RWPE2 (cell line): ENCODE measurements around the gene ZFR.
"Not testable (repeated sequence)": the region's sequence is repeated elsewhere in the genome, so short reads cannot be mapped to it uniquely, and the experiment has no call there.

ENCODE experiments used
- ATAC-seq: fragments of 200-7000 bp; cut with Tn5 transposase; 3 replicates; pipeline ENCODE4 v1.9.1; 2021; ENCODE audit warnings: low read depth
- DNase-seq: peaks from one replicate; pipeline ENCODE4 v3.0.0-alpha.2; 2020; ENCODE audit warnings: low spot score
- H3K27ac ChIP-seq: fragments of 450-650 bp; 2 replicates; pipeline ENCODE4 v1.5.1; 2017; ENCODE audit warnings: mild to moderate bottlenecking; ENCODE audit not compliant: poor library complexity, severe bottlenecking
- H3K27me3 ChIP-seq: fragments of 250-450 bp; sonication (Bioruptor Pico); 2 replicates; pipeline ENCODE4 v1.5.1; 2021; ENCODE audit warnings: mild to moderate bottlenecking, moderate library complexity; ENCODE audit not compliant: insufficient read depth, poor library complexity, severe bottlenecking
- H3K36me3 ChIP-seq: fragments of 250-450 bp; sonication (Bioruptor Pico); 2 replicates; pipeline ENCODE4 v1.5.1; 2020; ENCODE audit warnings: low read depth, mild to moderate bottlenecking, moderate library complexity
- H3K4me1 ChIP-seq: fragments of 250-450 bp; sonication (Bioruptor Pico); 2 replicates; pipeline ENCODE4 v1.5.1; 2021; ENCODE audit warnings: mild to moderate bottlenecking, moderate library complexity; ENCODE audit not compliant: insufficient read depth, poor library complexity, severe bottlenecking
- H3K4me3 ChIP-seq: fragments of 250-450 bp; sonication (Bioruptor Pico); 2 replicates; pipeline ENCODE4 v1.5.1; 2021; ENCODE audit warnings: mild to moderate bottlenecking, moderate library complexity; ENCODE audit not compliant: severe bottlenecking
- H3K9me3 ChIP-seq: fragments of 250-450 bp; sonication (Bioruptor Pico); 2 replicates; pipeline ENCODE4 v1.5.1; 2021; ENCODE audit warnings: mild to moderate bottlenecking, moderate library complexity; ENCODE audit not compliant: severe bottlenecking
- CTCF ChIP-seq: fragments of 450-650 bp; IDR thresholded peaks from one replicate; pipeline ENCODE4 v1.5.1; 2017; ENCODE audit warnings: mild to moderate bottlenecking, moderate library complexity; ENCODE audit not compliant: poor library complexity, severe bottlenecking

Gene ZFR

GRCh38 chr5:32369542-32370155 lies 74.9 kb downstream of the ZFR start:
- no peak overlapping the region for H3K4me3 ChIP-seq
- H3K9me3 ChIP-seq = no peaks in the 10 kb centered on the region
- DNase-seq (no peak), ATAC-seq (no peak)
- no peak overlapping the region for H3K27ac ChIP-seq
- peaks cover 92% of the 10 kb centered on the region for H3K36me3 ChIP-seq
- no peaks in the 10 kb centered on the region for H3K27me3 ChIP-seq
- TF ChIP-seq CTCF = no peak
- H3K4me1 ChIP-seq = no peaks in the 10 kb centered on the region

GRCh38 chr5:32369032-32369431 lies 75.5 kb downstream of the ZFR start:
- no peak for TF ChIP-seq CTCF
- no peak for ATAC-seq
- H3K27me3 ChIP-seq = no peaks in the 10 kb centered on the region
- H3K4me1 ChIP-seq = no peaks in the 10 kb centered on the region
- no peak overlapping the region for H3K27ac ChIP-seq
- no peaks in the 10 kb centered on the region for H3K9me3 ChIP-seq
- peaks cover 92% of the 10 kb centered on the region for H3K36me3 ChIP-seq
- no peak overlapping the region for H3K4me3 ChIP-seq
- no peak for DNase-seq

- not testable (repeated sequence) for H3K27me3 ChIP-seq, H3K4me3 ChIP-seq, DNase-seq, H3K27ac ChIP-seq, ATAC-seq, H3K9me3 ChIP-seq, H3K4me1 ChIP-seq
- H3K36me3 ChIP-seq = peaks cover 92% of the 10 kb centered on the region
Measured at GRCh38 chr5:32367271-32367670, 77.3 kb downstream of the ZFR start.

DNA sequence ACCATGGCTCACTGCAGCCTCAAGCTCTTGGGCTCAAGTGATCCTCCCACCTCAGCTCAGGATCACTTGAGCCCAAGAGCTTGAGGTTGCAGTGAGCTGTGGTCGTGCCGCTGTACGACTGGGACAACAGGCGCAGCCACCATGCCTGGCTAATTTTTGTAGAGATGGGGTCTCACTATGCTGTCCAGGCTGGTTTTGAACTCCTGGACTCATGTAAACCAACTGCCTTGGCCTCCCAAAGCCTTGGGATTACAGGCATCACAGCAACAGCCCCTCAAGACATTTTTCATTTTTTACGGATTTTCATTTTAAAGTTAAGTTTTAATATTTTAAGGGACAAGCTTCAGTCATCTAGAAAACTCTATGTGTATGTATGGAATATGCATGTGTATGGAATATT lies 78.9 kb downstream of the ZFR start:
- Histone ChIP-seq H3K4me1 (no peaks in the 10 kb centered on the region), H3K4me3 (no peak overlapping the region), H3K9me3 (no peaks in the 10 kb centered on the region), H3K36me3 (peaks cover 91% of the 10 kb centered on the region), H3K27me3 (no peaks in the 10 kb centered on the region), H3K27ac (no peak overlapping the region)
- no peak for ATAC-seq
- no peak for DNase-seq
- no peak for TF ChIP-seq CTCF

- no peaks in the 10 kb centered on the region for H3K4me1 ChIP-seq
- ATAC-seq = no peak
- no peaks in the 10 kb centered on the region for H3K27me3 ChIP-seq
- H3K9me3 ChIP-seq = no peaks in the 10 kb centered on the region
- DNase-seq = no peak
- H3K27ac ChIP-seq = no peak overlapping the region
- H3K4me3 ChIP-seq = no peak overlapping the region
- no peak for TF ChIP-seq CTCF
- H3K36me3 ChIP-seq = peaks cover 90% of the 10 kb centered on the region
Measured at GRCh38 chr5:32363030-32363429, 81.5 kb downstream of the ZFR start.
